Upper lobe of left lung (tissue), 6 donors: Measurements from ENCODE around the gene SNTB2. TPM values are rescaled to one million over a fixed set of nuclear protein-coding genes. Genes with fewer than 3 reads are reported as not detected.

Source experiments
- ATAC-seq, 2 donors: fragments of 200-7000 bp; cut with Tn5 transposase; one replicate each; pipeline ENCODE4 v1.9.1; 2022; ENCODE audit warnings: mild to moderate bottlenecking in 2 of 2, moderate library complexity in 2 of 2; ENCODE audit not compliant: low FRiP score in 2 of 2
- DNase-seq, 2 donors: peaks; one replicate each; pipeline ENCODE4 v3.0.0-alpha.2; 2019 to 2020
- H3K27ac ChIP-seq, 4 donors: fragments of 200-600 bp; sonication (generic); one replicate each; pipeline ENCODE4 v1.5.1; 2016 to 2019
- H3K27me3 ChIP-seq, 4 donors: fragments of 200-600 bp; sonication (generic); one replicate each; pipeline ENCODE4 v1.5.1; 2017 to 2019
- H3K36me3 ChIP-seq, 4 donors: fragments of 200-600 bp; sonication (generic); one replicate each; pipeline ENCODE4 v1.5.1; 2016 to 2019
- H3K4me1 ChIP-seq, 4 donors: fragments of 200-600 bp; sonication (generic); one replicate each; pipeline ENCODE4 v1.5.1; 2018 to 2019
- H3K4me3 ChIP-seq, 4 donors: fragments of 200-600 bp; sonication (generic); one replicate each; pipeline ENCODE4 v1.5.1; 2017 to 2019; ENCODE audit warnings: mild to moderate bottlenecking in 2 of 4, moderate library complexity in 1 of 4
- H3K9me3 ChIP-seq, 4 donors: fragments of 200-600 bp; sonication (generic); one replicate each; pipeline ENCODE4 v1.5.1; 2018 to 2019
- CTCF ChIP-seq, 6 experiments: fragments of 450-650 bp in 4 of 6; fragments of 200-600 bp in 2 of 6; sonication (generic) in 2 of 6; IDR thresholded peaks; one replicate each; pipeline ENCODE4 v1.5.1; 2016 to 2019; ENCODE audit warnings: antibody characterized with exemption in 6 of 6
- EP300 ChIP-seq, 4 donors: sonication (generic); formaldehyde crosslinking; IDR thresholded peaks; one replicate each; pipeline ENCODE4 v1.5.1; 2017; ENCODE audit warnings: antibody characterized with exemption in 4 of 4, control low read depth in 2 of 4
- POLR2A ChIP-seq, 4 donors: fragments of 450-650 bp; IDR thresholded peaks; one replicate each; pipeline ENCODE4 v1.5.1; 2016 to 2017; ENCODE audit warnings: antibody characterized with exemption in 4 of 4, mild to moderate bottlenecking in 2 of 4
- POLR2AphosphoS5 ChIP-seq, 2 donors: sonication (generic); formaldehyde crosslinking; IDR thresholded peaks; one replicate each; pipeline ENCODE4 v1.5.1; 2017; ENCODE audit warnings: antibody characterized with exemption in 2 of 2
- WGBS, 2 donors: methylation state at CpG; one replicate each; pipeline ENCODE4 v1.1.5; 2017 to 2018; 5-methylcytosine and 5-hydroxymethylcytosine counted together
- total RNA-seq, 6 donors: library from RNA; depleted of rRNA in 4 of 6; stranded (reverse); fragments of >200 nt in 4 of 6; gene quantifications; one replicate each; pipeline versions ENCODE4 v1.1.0 to v1.2.1, GENCODE V29; 2016 to 2021
- donor health status: DM: no; HTN: no; CAD: no; lungs with moderate emphysema.
- donor health status: DM: no; HTN: yes; CAD: no; lungs with severe emphysema.

The SNTB2 gene
- total RNA-seq, 6 donors from 2014 or later, result 24.1 to 41.2 (median 30.5) TPM

GRCh38 chr16:69340095-69340644 lies 153.2 kb downstream of the SNTB2 start:
- Histone ChIP-seq H3K36me3 (peaks cover 6 to 50% (median 29%) of the 10 kb centered on the region in 4 donors), H3K27me3 (no peaks in the 10 kb centered on the region), H3K4me3 (peak overlapping the region; percentile 79 to 99 (median 86)), H3K27ac (peak overlapping the region; percentile 85 to 93 (median 92)), H3K9me3 (no peaks in the 10 kb centered on the region), H3K4me1 (peaks cover 21 to 33% (median 24%) of the 10 kb centered on the region in 4 donors)
- DNase-seq (no peak), ATAC-seq (peak in 1 of 2 donors; percentile 13)
- WGBS, 2 donors, result 9 to 10% methylated on average over 16 of the region's 16 CpGs
- no peak for TF ChIP-seq POLR2A (IDR thresholded peaks at IDR 0.05)
- TF ChIP-seq EP300 (IDR thresholded peaks at IDR 0.05), result no peak
- TF ChIP-seq POLR2AphosphoS5 (IDR thresholded peaks at IDR 0.05), result no peak
- TF ChIP-seq CTCF (IDR thresholded peaks at IDR 0.05), result no peak

- Histone ChIP-seq H3K4me1 (peaks cover 7 to 14% (median 9%) of the 10 kb centered on the region in 4 donors), H3K27ac (no peak overlapping the region), H3K9me3 (no peaks in the 10 kb centered on the region), H3K27me3 (no peaks in the 10 kb centered on the region), H3K4me3 (no peak overlapping the region), H3K36me3 (peaks cover 6 to 43% (median 19%) of the 10 kb centered on the region in 4 donors)
- 93 to 99% methylated on average over 5 of the region's 5 CpGs for WGBS, 2 donors
- ATAC-seq (no peak), DNase-seq (no peak)
- TF ChIP-seq POLR2A (IDR thresholded peaks at IDR 0.05) (no peak), POLR2AphosphoS5 (IDR thresholded peaks at IDR 0.05) (no peak), CTCF (IDR thresholded peaks at IDR 0.05) (no peak), EP300 (IDR thresholded peaks at IDR 0.05) (no peak)
Observed at GRCh38 chr16:69344171-69344570, 157.2 kb downstream of the SNTB2 start.

- Histone ChIP-seq H3K27ac (no peak overlapping the region), H3K9me3 (no peaks in the 10 kb centered on the region), H3K36me3 (peaks cover 6 to 49% (median 21%) of the 10 kb centered on the region in 4 donors), H3K4me1 (peaks cover 0 to 14% (median under 1%) of the 10 kb centered on the region in 4 donors), H3K27me3 (no peaks in the 10 kb centered on the region), H3K4me3 (no peak overlapping the region)
- no peak for TF ChIP-seq POLR2A (IDR thresholded peaks at IDR 0.05)
- TF ChIP-seq EP300 (IDR thresholded peaks at IDR 0.05), result no peak
- TF ChIP-seq CTCF (IDR thresholded peaks at IDR 0.05), result no peak
- TF ChIP-seq POLR2AphosphoS5 (IDR thresholded peaks at IDR 0.05), result no peak
- no peak for ATAC-seq
- WGBS, 2 donors, result 70 to 81% methylated on average over 4 of the region's 4 CpGs
- DNase-seq, result no peak
Observed at GRCh38 chr16:69345923-69346322, 159.0 kb downstream of the SNTB2 start.

GRCh38 chr16:69346683-69347082 lies 159.7 kb downstream of the SNTB2 start:
- Histone ChIP-seq H3K4me3 (no peak overlapping the region), H3K4me1 (peaks cover 0 to 12% (median 0%) of the 10 kb centered on the region in 4 donors), H3K27ac (no peak overlapping the region), H3K27me3 (no peaks in the 10 kb centered on the region), H3K9me3 (no peaks in the 10 kb centered on the region), H3K36me3 (peaks cover 6 to 44% (median 15%) of the 10 kb centered on the region in 4 donors)
- TF ChIP-seq EP300 (IDR thresholded peaks at IDR 0.05) (no peak), POLR2AphosphoS5 (IDR thresholded peaks at IDR 0.05) (no peak), POLR2A (IDR thresholded peaks at IDR 0.05) (no peak), CTCF (IDR thresholded peaks at IDR 0.05) (no peak)
- ATAC-seq (no peak), DNase-seq (no peak)
- 86 to 87% methylated on average over 6 of the region's 6 CpGs for WGBS, 2 donors

- ATAC-seq, result no peak
- H3K4me1 ChIP-seq, result peaks cover 0 to 12% (median 0%) of the 10 kb centered on the region in 4 donors
- H3K36me3 ChIP-seq, result peaks cover 0 to 29% (median 9%) of the 10 kb centered on the region in 4 donors
- no peaks in the 10 kb centered on the region for H3K9me3 ChIP-seq
- 95 to 99% methylated on average over 6 of the region's 6 CpGs for WGBS, 2 donors
- H3K4me3 ChIP-seq, result no peak overlapping the region
- H3K27ac ChIP-seq, result no peak overlapping the region
- no peak for DNase-seq
- no peak for TF ChIP-seq POLR2A (IDR thresholded peaks at IDR 0.05)
- no peak for TF ChIP-seq EP300 (IDR thresholded peaks at IDR 0.05)
- TF ChIP-seq CTCF (IDR thresholded peaks at IDR 0.05), result no peak
- no peak for TF ChIP-seq POLR2AphosphoS5 (IDR thresholded peaks at IDR 0.05)
- no peaks in the 10 kb centered on the region for H3K27me3 ChIP-seq
Observed at GRCh38 chr16:69348222-69348621, 161.3 kb downstream of the SNTB2 start.
